ENCODE results near the gene HPS6.
"Not testable (repeated sequence)": the region's sequence is repeated elsewhere in the genome, so short reads cannot be mapped to it uniquely, and the experiment has no call there.

HPS6 gene

DNA sequence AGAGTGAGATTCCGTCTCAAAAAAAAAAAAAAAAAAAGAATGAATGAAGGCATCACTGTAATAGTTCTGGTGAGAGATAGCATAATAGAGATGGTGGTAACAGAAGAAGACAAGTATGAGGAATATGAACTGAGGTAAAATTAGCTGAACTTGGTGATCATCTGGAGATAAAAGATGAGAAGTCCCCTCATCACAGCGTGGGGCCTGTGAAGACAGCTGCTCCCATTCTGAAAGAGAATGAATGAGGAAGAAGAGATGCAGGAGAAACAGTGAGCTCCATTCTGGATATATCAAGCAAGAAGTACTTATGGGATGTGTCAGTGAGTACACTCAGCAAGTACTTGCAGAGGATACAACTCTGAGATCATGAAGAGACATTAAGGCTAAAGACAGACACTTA, 37.9 kb upstream of the HPS6 start:
- H3K4me3 ChIP-seq (ENCODE audit: low read depth, low read length): no peak overlapping the region
- TF ChIP-seq, protein P1, sequence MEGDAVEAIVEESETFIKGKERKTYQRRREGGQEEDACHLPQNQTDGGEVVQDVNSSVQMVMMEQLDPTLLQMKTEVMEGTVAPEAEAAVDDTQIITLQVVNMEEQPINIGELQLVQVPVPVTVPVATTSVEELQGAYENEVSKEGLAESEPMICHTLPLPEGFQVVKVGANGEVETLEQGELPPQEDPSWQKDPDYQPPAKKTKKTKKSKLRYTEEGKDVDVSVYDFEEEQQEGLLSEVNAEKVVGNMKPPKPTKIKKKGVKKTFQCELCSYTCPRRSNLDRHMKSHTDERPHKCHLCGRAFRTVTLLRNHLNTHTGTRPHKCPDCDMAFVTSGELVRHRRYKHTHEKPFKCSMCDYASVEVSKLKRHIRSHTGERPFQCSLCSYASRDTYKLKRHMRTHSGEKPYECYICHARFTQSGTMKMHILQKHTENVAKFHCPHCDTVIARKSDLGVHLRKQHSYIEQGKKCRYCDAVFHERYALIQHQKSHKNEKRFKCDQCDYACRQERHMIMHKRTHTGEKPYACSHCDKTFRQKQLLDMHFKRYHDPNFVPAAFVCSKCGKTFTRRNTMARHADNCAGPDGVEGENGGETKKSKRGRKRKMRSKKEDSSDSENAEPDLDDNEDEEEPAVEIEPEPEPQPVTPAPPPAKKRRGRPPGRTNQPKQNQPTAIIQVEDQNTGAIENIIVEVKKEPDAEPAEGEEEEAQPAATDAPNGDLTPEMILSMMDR (IDR thresholded peaks at IDR 0.05; ENCODE audit: low read depth, low read length, missing control alignments): no peak
- peaks cover 3% of the 10 kb centered on the region for H3K36me3 ChIP-seq (replicated peaks)
- no peaks in the 10 kb centered on the region for H3K27me3 ChIP-seq (replicated peaks)
- in situ Hi-C loops (cut with HindIII; ENCODE audit: low pct_ligation_motif_present, low sequenced_read_pairs): no loop called here
- H3K27ac ChIP-seq: no peak overlapping the region
- no peak for DNase-seq

DNA sequence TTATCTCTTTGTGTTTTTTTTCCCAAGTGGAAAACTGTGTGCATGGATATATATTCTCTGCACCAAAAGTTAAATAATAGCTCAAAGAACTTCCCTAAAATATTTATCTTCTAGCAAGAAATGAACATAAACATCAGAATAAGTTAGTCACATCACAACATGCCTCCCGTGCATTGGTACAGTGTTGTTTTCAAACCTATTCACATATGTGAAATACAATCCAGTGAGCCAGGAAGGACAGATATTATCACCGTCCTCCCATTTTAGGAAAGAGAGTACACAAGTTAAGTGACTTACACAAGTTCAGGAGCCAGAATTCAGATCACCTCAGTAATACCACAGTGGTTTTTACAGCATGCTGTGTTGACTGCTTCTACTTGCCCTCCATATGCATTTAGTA, 31.4 kb upstream of the HPS6 start:
- DNase-seq: no peak
- Histone ChIP-seq H3K4me3 (ENCODE audit: low read depth, low read length) (no peak overlapping the region), H3K27me3 (replicated peaks) (no peaks in the 10 kb centered on the region), H3K36me3 (replicated peaks) (peaks cover 3% of the 10 kb centered on the region), H3K27ac (no peak overlapping the region)
- in situ Hi-C loops (cut with HindIII; ENCODE audit: low pct_ligation_motif_present, low sequenced_read_pairs): no loop called here
- TF ChIP-seq, protein P1 (IDR thresholded peaks at IDR 0.05; ENCODE audit: low read depth, low read length, missing control alignments): no peak

DNA sequence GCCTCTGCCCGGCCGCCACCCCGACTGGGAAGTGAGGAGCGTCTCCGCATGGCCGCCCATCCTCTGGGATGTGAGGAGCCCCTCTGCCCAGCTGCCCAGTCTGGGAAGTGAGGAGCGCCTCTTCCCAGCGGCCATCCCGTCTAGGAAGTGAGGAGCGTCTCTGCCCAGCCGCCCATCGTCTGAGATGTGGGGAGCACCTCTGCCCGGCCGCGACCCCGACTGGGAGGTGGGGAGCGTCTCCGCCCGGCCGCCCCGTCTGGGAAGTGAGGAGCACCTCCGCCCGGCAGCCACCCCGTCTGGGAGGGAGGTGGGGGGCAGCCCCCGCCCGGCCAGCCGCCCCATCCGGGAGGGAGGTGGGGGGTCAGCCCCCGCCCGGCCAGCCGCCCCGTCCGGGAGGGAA, 29.3 kb upstream of the HPS6 start:
- H3K4me3 ChIP-seq (ENCODE audit: low read depth, low read length); H3K27ac ChIP-seq; H3K36me3 ChIP-seq (replicated peaks); DNase-seq; in situ Hi-C loops (cut with HindIII; ENCODE audit: low pct_ligation_motif_present, low sequenced_read_pairs); H3K27me3 ChIP-seq (replicated peaks): not testable (repeated sequence)

DNA sequence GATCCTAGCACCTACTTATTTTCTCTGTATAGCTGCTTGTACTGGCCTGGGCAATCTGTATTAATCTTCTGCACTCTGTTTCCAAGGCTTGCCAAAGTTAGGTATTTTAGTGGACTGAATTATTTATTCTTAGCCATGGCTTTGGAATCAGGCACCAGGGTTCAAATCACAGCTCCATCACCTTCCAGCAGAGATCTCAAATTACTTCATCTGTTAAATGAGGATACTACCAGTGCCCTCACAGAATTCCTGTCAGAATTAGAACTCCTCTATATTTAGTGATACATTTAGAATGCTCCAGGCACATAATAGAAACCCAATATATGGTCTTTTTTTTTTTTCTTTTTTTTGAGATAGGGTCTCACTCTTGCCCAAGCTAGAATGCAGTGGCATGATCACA, 26.7 kb upstream of the HPS6 start:
- no peak for DNase-seq
- in situ Hi-C loops (cut with HindIII; ENCODE audit: low pct_ligation_motif_present, low sequenced_read_pairs): no loop called here
- H3K36me3 ChIP-seq (replicated peaks): no peaks in the 10 kb centered on the region
- H3K27ac ChIP-seq: no peak overlapping the region
- TF ChIP-seq, protein P1 (IDR thresholded peaks at IDR 0.05; ENCODE audit: low read depth, low read length, missing control alignments): no peak
- H3K4me3 ChIP-seq (ENCODE audit: low read depth, low read length): no peak overlapping the region
- no peaks in the 10 kb centered on the region for H3K27me3 ChIP-seq (replicated peaks)

DNA sequence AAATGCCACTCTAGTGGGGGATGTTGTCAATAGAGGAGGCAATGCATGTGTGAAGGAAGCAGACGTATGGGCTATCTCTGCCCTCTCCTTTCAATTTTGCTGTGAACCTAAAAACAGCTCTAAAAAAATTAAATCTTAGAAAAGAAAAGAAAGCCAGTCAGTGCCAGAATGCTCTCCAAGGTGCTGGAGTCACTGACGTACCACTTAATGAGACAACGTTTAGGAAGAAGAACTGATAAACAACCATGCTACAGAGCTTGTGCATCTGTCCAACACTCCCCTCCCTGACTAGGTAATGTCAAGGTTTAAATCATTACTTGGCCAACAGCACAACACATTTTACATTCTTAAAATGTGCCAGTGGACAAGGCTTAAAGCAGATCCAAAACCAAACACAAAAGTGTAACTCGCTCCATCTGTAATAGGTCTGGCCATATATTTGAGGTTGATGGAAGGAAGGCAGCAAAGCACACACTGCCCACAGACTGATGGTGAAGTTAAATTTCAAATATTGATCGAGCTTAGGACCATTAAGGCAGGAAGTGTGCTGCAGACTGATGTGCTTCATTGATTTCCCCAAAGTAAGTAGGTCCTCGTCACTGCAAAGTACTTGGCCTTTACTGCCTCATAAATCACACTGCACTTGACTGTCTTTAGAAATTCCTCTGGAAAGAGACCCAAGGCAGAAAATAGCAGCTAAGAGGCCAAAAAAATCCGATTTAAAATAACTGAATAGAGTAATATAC, 24.7 kb upstream of the HPS6 start:
- Histone ChIP-seq H3K36me3 (replicated peaks) (no peaks in the 10 kb centered on the region), H3K27me3 (replicated peaks) (no peaks in the 10 kb centered on the region), H3K4me3 (ENCODE audit: low read depth, low read length) (no peak overlapping the region), H3K27ac (no peak overlapping the region)
- TF ChIP-seq, protein P1 (IDR thresholded peaks at IDR 0.05; ENCODE audit: low read depth, low read length, missing control alignments): no peak
- in situ Hi-C loops (cut with HindIII; ENCODE audit: low pct_ligation_motif_present, low sequenced_read_pairs): no loop called here
- DNase-seq: peak; percentile 12

DNA sequence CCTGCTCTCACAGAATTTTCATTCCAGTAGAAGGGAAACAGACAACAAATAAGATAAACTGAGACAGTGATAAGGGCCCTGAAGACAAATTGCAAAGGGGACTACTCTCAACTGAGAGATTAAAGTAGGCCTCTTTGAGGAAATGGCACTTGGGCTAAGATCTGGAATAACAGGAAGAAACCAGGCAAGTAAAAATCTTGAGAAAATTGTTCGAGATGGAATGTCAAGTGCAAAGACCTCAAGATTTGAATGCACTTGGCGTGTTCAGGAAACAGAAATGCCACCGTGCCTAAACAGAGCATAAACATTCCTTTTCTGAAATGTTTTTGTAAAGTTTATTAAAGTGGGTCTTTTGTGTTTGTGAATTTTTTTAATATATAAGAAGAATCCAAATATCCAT, 19.9 kb upstream of the HPS6 start:
- H3K4me3 ChIP-seq (ENCODE audit: low read depth, low read length): no peak overlapping the region
- H3K27ac ChIP-seq: no peak overlapping the region
- in situ Hi-C loops (cut with HindIII; ENCODE audit: low pct_ligation_motif_present, low sequenced_read_pairs): no loop called here
- no peaks in the 10 kb centered on the region for H3K36me3 ChIP-seq (replicated peaks)
- TF ChIP-seq, protein P1 (IDR thresholded peaks at IDR 0.05; ENCODE audit: low read depth, low read length, missing control alignments): no peak
- H3K27me3 ChIP-seq (replicated peaks): no peaks in the 10 kb centered on the region
- DNase-seq: no peak

Data from brain microvascular endothelial cell (primary cell).